SK-N-SH treated with all-trans-retinoic acid at 6 μM for 48 hours (cell line): ENCODE results near the gene NPM3.
A peak's percentile ranks its signal among the peaks of the same experiment; 100 is the strongest.

Experiments
- ATAC-seq: fragments of 200-7000 bp; cut with Tn5 transposase; 3 replicates; pipeline ENCODE4 v1.9.1; 2020; ENCODE audit warnings: mild to moderate bottlenecking, moderate library complexity
- ARNTL ChIP-seq: fragments of 450-650 bp; formaldehyde crosslinking; IDR thresholded peaks from 2 replicates; pipeline ENCODE4 v1.5.0; 2020; ENCODE audit warnings: low read depth, mild to moderate bottlenecking, moderate library complexity, borderline replicate concordance
- BACH2 ChIP-seq: fragments of 250-450 bp; sonication (Bioruptor Pico); IDR thresholded peaks from 2 replicates; pipeline ENCODE4 v1.9.0; 2021; ENCODE audit warnings: mild to moderate bottlenecking, borderline replicate concordance
- CSDC2 ChIP-seq: fragments of 250-450 bp; sonication (Bioruptor Pico); IDR thresholded peaks from 2 replicates; pipeline ENCODE4 v1.5.0; 2020; ENCODE audit warnings: mild to moderate bottlenecking, moderate library complexity
- ESRRG ChIP-seq: fragments of 250-450 bp; sonication (Bioruptor Pico); IDR thresholded peaks from 2 replicates; pipeline ENCODE4 v1.6.1; 2021; ENCODE audit warnings: mild to moderate bottlenecking
- GLIS3 ChIP-seq: fragments of 250-450 bp; sonication (Bioruptor Pico); IDR thresholded peaks from 2 replicates; pipeline ENCODE4 v1.5.0; 2020; ENCODE audit warnings: mild to moderate bottlenecking, moderate library complexity
- ISL1 ChIP-seq: fragments of 250-450 bp; sonication (Bioruptor Pico); IDR thresholded peaks from 2 replicates; pipeline ENCODE4 v2.1.2; 2022; ENCODE audit warnings: mild to moderate bottlenecking, moderate library complexity
- OSR1 ChIP-seq: fragments of 250-450 bp; sonication (Bioruptor Pico); IDR thresholded peaks from 2 replicates; pipeline ENCODE4 v1.8.0; 2022; ENCODE audit warnings: moderate library complexity, mild to moderate bottlenecking, inconsistent platforms
- PPARA ChIP-seq: fragments of 250-450 bp; sonication (Bioruptor Pico); IDR thresholded peaks from 2 replicates; pipeline ENCODE4 v1.5.0; 2020; ENCODE audit warnings: mild to moderate bottlenecking, borderline replicate concordance
- RARB ChIP-seq: fragments of 250-450 bp; sonication (Bioruptor Pico); IDR thresholded peaks from 2 replicates; pipeline ENCODE4 v1.8.0; 2021; ENCODE audit warnings: mild to moderate bottlenecking, moderate library complexity
- SNAI2 ChIP-seq: fragments of 250-450 bp; sonication (Bioruptor Pico); IDR thresholded peaks from 2 replicates; pipeline ENCODE4 v1.5.0; 2020; ENCODE audit warnings: mild to moderate bottlenecking, moderate library complexity
- TCF4 ChIP-seq: fragments of 250-450 bp; sonication (Bioruptor Pico); IDR thresholded peaks from 2 replicates; pipeline ENCODE4 v1.8.0; 2021; ENCODE audit warnings: mild to moderate bottlenecking, moderate library complexity, borderline replicate concordance
- TOX ChIP-seq: fragments of 250-450 bp; sonication (Bioruptor Pico); IDR thresholded peaks from 2 replicates; pipeline ENCODE4 v1.8.0; 2021; ENCODE audit warnings: mild to moderate bottlenecking, moderate library complexity, borderline replicate concordance
- ZC3H10 ChIP-seq: fragments of 250-450 bp; sonication (Bioruptor Pico); IDR thresholded peaks from 2 replicates; pipeline ENCODE4 v1.5.1; 2021; ENCODE audit warnings: mild to moderate bottlenecking, moderate library complexity
- ZFP3 ChIP-seq: fragments of 250-450 bp; sonication (Bioruptor Pico); IDR thresholded peaks from 2 replicates; pipeline ENCODE4 v1.5.0; 2020; ENCODE audit warnings: mild to moderate bottlenecking, moderate library complexity
- ZFP30 ChIP-seq: fragments of 450-650 bp; formaldehyde crosslinking; IDR thresholded peaks from 2 replicates; pipeline ENCODE4 v1.5.0; 2022; ENCODE audit warnings: mild to moderate bottlenecking, moderate library complexity
- ZNF565 ChIP-seq: fragments of 450-650 bp; formaldehyde crosslinking; conservative IDR thresholded peaks from 2 replicates; pipeline ENCODE4 v1.5.0; 2020; ENCODE audit warnings: low read depth, mild to moderate bottlenecking, moderate library complexity
- ZNF70 ChIP-seq: fragments of 450-650 bp; formaldehyde crosslinking; IDR thresholded peaks from 2 replicates; pipeline ENCODE4 v1.5.0; 2020; ENCODE audit warnings: mild to moderate bottlenecking, moderate library complexity
- ZNF8 ChIP-seq: fragments of 450-650 bp; formaldehyde crosslinking; IDR thresholded peaks from 2 replicates; pipeline ENCODE4 v1.5.0; 2020; ENCODE audit warnings: mild to moderate bottlenecking, moderate library complexity
- TF ChIP-seq, protein P1 (sequence below): fragments of 250-450 bp; sonication (Bioruptor Pico); IDR thresholded peaks from 2 replicates; pipeline ENCODE4 v1.5.1; 2020; ENCODE audit warnings: low read depth, mild to moderate bottlenecking, moderate library complexity
- TF ChIP-seq, protein P2 (sequence below): fragments of 250-450 bp; sonication (Bioruptor Pico); IDR thresholded peaks from 2 replicates; pipeline ENCODE4 v1.8.0; 2021; ENCODE audit warnings: low read depth, mild to moderate bottlenecking, moderate library complexity, borderline replicate concordance
- TF ChIP-seq, protein P3 (sequence below): fragments of 250-450 bp; sonication (Bioruptor Pico); IDR thresholded peaks from 2 replicates; pipeline ENCODE4 v1.8.0; 2020; ENCODE audit warnings: mild to moderate bottlenecking, moderate library complexity, borderline replicate concordance
- TF ChIP-seq, protein P4 (sequence below): fragments of 250-450 bp; sonication (Bioruptor Pico); IDR thresholded peaks from 2 replicates; pipeline ENCODE4 v1.5.0; 2020; ENCODE audit warnings: mild to moderate bottlenecking, moderate library complexity

NPM3 gene

DNA sequence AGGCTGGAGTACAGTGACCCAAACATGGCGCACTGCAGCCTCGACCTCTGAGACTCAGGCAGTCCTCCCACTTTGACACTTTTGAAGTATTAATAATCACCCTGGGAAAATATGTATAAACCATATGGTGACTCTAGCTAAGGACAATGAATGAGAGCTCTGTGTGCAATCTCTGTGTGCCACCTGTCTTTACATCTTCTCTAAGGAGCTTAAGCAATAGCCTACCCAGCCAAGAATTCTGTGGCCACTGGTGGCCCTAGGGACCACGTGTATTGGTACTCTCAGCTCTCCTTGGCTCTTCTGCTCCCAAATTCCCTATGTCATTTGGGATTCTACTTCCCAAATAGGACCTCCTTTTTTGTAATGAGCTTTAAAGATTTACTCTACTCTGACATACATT is 31.0 kb downstream of the NPM3 start:
- no peak for TF ChIP-seq ZNF565
- no peak for TF ChIP-seq GLIS3 (CRISPR knock-in tag)
- TF ChIP-seq ISL1 (CRISPR knock-in tag) = no peak
- no peak for TF ChIP-seq ESRRG
- TF ChIP-seq ZFP3 = no peak
- no peak for TF ChIP-seq TCF4 (CRISPR knock-in tag)
- TF ChIP-seq ZFP30 (CRISPR knock-in tag) = no peak
- no peak for TF ChIP-seq BACH2 (CRISPR knock-in tag)
- TF ChIP-seq ZC3H10 (CRISPR knock-in tag) = no peak
- TF ChIP-seq OSR1 (CRISPR knock-in tag) = no peak
- TF ChIP-seq, protein P1, sequence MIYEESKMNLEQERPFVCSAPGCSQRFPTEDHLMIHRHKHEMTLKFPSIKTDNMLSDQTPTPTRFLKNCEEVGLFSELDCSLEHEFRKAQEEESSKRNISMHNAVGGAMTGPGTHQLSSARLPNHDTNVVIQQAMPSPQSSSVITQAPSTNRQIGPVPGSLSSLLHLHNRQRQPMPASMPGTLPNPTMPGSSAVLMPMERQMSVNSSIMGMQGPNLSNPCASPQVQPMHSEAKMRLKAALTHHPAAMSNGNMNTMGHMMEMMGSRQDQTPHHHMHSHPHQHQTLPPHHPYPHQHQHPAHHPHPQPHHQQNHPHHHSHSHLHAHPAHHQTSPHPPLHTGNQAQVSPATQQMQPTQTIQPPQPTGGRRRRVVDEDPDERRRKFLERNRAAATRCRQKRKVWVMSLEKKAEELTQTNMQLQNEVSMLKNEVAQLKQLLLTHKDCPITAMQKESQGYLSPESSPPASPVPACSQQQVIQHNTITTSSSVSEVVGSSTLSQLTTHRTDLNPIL (CRISPR knock-in tag) = no peak
- TF ChIP-seq, protein P2, sequence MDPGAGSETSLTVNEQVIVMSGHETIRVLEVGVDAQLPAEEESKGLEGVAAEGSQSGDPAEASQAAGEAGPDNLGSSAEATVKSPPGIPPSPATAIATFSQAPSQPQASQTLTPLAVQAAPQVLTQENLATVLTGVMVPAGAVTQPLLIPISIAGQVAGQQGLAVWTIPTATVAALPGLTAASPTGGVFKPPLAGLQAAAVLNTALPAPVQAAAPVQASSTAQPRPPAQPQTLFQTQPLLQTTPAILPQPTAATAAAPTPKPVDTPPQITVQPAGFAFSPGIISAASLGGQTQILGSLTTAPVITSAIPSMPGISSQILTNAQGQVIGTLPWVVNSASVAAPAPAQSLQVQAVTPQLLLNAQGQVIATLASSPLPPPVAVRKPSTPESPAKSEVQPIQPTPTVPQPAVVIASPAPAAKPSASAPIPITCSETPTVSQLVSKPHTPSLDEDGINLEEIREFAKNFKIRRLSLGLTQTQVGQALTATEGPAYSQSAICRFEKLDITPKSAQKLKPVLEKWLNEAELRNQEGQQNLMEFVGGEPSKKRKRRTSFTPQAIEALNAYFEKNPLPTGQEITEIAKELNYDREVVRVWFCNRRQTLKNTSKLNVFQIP (CRISPR knock-in tag) = no peak
- no peak for TF ChIP-seq TOX (CRISPR knock-in tag)
- TF ChIP-seq PPARA (CRISPR knock-in tag) = no peak
- TF ChIP-seq, all 23 proteins: peak for 0
- ATAC-seq = no peak

DNA sequence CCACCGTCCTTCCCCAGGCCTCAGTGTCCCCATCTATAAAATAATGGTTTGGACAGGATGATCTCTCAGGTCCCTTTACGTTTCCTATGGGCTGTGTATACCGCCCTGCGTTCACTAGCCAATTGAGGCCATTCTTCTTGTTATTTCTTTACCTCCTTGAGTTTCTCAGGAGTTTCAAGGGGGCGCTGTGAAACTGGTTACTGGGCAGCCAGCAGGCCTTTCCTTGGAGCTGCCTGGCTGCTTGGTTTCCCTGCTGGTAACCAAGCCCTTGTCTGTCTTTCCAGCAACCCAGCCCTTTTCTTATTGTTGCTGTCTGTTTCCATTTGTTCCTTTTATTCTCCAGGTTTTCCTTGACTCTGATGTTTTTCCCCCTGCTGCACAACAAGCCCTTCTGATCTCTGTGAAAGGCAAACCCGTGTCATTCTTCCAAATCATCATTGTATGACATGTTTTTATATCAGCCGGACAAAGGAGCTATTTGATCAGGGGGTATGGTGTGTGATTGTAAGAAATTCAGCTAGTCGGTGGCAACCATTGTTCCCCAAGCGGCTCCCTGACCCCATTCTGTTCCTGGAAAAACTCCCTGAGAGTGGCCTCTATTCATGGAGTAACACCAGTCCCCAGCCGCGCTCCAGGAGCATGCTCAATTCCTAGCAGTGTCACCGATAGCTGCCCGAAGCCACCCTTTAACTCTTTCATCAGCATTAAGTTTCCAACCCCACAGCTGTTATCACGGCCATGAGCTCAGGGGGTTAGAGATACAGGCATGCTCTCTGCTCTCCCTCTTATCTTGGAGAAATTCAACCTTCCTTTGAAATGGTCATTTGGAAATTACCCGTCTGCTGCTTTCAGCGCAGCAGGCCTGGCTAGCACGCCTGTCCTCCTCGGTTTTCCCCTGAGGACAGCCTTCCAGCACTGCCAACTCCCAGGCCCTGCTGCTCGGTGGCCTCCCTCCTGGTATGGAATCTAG is 33.9 kb downstream of the NPM3 start:
- ATAC-seq = peak; percentile 56; the same call in 2 of the 3 replicates

More for the DNA sequence above, 33.9 kb downstream of the NPM3 start:
- TF ChIP-seq ZNF70 (CRISPR knock-in tag) = no peak
- no peak for TF ChIP-seq ESRRG
- TF ChIP-seq ISL1 (CRISPR knock-in tag) = no peak
- TF ChIP-seq, protein P1 (CRISPR knock-in tag) = no peak
- no peak for TF ChIP-seq TCF4 (CRISPR knock-in tag)
- no peak for TF ChIP-seq BACH2 (CRISPR knock-in tag)
- TF ChIP-seq OSR1 (CRISPR knock-in tag) = no peak
- TF ChIP-seq CSDC2 (CRISPR knock-in tag) = no peak
- TF ChIP-seq ARNTL = no peak
- TF ChIP-seq, protein P3, sequence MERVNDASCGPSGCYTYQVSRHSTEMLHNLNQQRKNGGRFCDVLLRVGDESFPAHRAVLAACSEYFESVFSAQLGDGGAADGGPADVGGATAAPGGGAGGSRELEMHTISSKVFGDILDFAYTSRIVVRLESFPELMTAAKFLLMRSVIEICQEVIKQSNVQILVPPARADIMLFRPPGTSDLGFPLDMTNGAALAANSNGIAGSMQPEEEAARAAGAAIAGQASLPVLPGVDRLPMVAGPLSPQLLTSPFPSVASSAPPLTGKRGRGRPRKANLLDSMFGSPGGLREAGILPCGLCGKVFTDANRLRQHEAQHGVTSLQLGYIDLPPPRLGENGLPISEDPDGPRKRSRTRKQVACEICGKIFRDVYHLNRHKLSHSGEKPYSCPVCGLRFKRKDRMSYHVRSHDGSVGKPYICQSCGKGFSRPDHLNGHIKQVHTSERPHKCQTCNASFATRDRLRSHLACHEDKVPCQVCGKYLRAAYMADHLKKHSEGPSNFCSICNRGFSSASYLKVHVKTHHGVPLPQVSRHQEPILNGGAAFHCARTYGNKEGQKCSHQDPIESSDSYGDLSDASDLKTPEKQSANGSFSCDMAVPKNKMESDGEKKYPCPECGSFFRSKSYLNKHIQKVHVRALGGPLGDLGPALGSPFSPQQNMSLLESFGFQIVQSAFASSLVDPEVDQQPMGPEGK (CRISPR knock-in tag) = no peak
- no peak for TF ChIP-seq ZFP30 (CRISPR knock-in tag)
- no peak for TF ChIP-seq ZNF8 (CRISPR knock-in tag)
- TF ChIP-seq, protein P4, sequence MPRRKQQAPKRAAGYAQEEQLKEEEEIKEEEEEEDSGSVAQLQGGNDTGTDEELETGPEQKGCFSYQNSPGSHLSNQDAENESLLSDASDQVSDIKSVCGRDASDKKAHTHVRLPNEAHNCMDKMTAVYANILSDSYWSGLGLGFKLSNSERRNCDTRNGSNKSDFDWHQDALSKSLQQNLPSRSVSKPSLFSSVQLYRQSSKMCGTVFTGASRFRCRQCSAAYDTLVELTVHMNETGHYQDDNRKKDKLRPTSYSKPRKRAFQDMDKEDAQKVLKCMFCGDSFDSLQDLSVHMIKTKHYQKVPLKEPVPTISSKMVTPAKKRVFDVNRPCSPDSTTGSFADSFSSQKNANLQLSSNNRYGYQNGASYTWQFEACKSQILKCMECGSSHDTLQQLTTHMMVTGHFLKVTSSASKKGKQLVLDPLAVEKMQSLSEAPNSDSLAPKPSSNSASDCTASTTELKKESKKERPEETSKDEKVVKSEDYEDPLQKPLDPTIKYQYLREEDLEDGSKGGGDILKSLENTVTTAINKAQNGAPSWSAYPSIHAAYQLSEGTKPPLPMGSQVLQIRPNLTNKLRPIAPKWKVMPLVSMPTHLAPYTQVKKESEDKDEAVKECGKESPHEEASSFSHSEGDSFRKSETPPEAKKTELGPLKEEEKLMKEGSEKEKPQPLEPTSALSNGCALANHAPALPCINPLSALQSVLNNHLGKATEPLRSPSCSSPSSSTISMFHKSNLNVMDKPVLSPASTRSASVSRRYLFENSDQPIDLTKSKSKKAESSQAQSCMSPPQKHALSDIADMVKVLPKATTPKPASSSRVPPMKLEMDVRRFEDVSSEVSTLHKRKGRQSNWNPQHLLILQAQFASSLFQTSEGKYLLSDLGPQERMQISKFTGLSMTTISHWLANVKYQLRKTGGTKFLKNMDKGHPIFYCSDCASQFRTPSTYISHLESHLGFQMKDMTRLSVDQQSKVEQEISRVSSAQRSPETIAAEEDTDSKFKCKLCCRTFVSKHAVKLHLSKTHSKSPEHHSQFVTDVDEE (CRISPR knock-in tag) = no peak
- no peak for TF ChIP-seq SNAI2 (CRISPR knock-in tag)
- TF ChIP-seq ZNF565 = no peak
- TF ChIP-seq PPARA (CRISPR knock-in tag) = no peak
- TF ChIP-seq, protein P2 (CRISPR knock-in tag) = no peak
- TF ChIP-seq RARB = no peak
- TF ChIP-seq ZC3H10 (CRISPR knock-in tag) = no peak
- TF ChIP-seq, all 23 proteins: peak for 0
